MM.1S (cell line): ENCODE results near the gene RHPN2.
"Not testable (repeated sequence)": the region's sequence is repeated elsewhere in the genome, so short reads cannot be mapped to it uniquely, and the experiment has no call there.

ENCODE experiments used
- DNase-seq: peaks from one replicate; pipeline ENCODE4 v3.0.0-alpha.2; 2015
- H2AFZ ChIP-seq: fragments of 300-600 bp; sonication (generic); 2 replicates; pipeline ENCODE4 v1.6.0; 2016; ENCODE audit warnings: antibody characterized with exemption, low read length
- H3F3A ChIP-seq: fragments of 300-600 bp; sonication (generic); 2 replicates; pipeline ENCODE4 v1.6.1; 2016; ENCODE audit warnings: mild to moderate bottlenecking, antibody characterized with exemption, low read length, moderate library complexity, mixed read lengths; ENCODE audit not compliant: insufficient read depth
- H3K27ac ChIP-seq: fragments of 300-600 bp; sonication (generic); 2 replicates; pipeline ENCODE4 v1.5.1; 2016; ENCODE audit warnings: mild to moderate bottlenecking, low read length
- H3K27me3 ChIP-seq: fragments of 300-600 bp; sonication (generic); replicated peaks from 2 replicates; pipeline ENCODE4 v1.6.0; 2016; ENCODE audit warnings: low read length; ENCODE audit not compliant: insufficient read depth
- H3K36me3 ChIP-seq: fragments of 300-600 bp; sonication (generic); replicated peaks from 2 replicates; pipeline ENCODE4 v1.6.1; 2016; ENCODE audit warnings: mild to moderate bottlenecking, low read length, mixed read lengths; ENCODE audit not compliant: insufficient read depth
- H3K4me1 ChIP-seq: fragments of 300-600 bp; sonication (generic); 2 replicates; pipeline ENCODE4 v1.6.1; 2016; ENCODE audit warnings: low read length, mixed read lengths
- H3K4me2 ChIP-seq: fragments of 300-600 bp; sonication (generic); 2 replicates; pipeline ENCODE4 v1.6.0; 2016; ENCODE audit warnings: low read depth, low read length
- H3K4me3 ChIP-seq: fragments of 300-600 bp; sonication (generic); 2 replicates; pipeline ENCODE4 v1.5.1; 2016; ENCODE audit warnings: low read length, mixed read lengths
- H3K79me2 ChIP-seq: fragments of 300-600 bp; sonication (generic); 2 replicates; pipeline ENCODE4 v1.6.1; 2016; ENCODE audit warnings: mixed run types, low read length, mixed read lengths
- H3K9ac ChIP-seq: fragments of 300-600 bp; sonication (generic); 2 replicates; pipeline ENCODE4 v1.6.1; 2016; ENCODE audit warnings: low read length, mixed read lengths
- H3K9me2 ChIP-seq: fragments of 300-600 bp; sonication (generic); replicated peaks from 2 replicates; pipeline ENCODE4 v1.6.1; 2016; ENCODE audit warnings: mild to moderate bottlenecking, low read length, mixed read lengths; ENCODE audit not compliant: insufficient read depth
- H3K9me3 ChIP-seq: fragments of 300-600 bp; sonication (generic); replicated peaks from 2 replicates; pipeline ENCODE4 v1.6.1; 2016; ENCODE audit warnings: mild to moderate bottlenecking, low read length, mixed read lengths; ENCODE audit not compliant: insufficient read depth
- H4K20me1 ChIP-seq: fragments of 300-600 bp; sonication (generic); 2 replicates; pipeline ENCODE4 v1.6.1; 2016; ENCODE audit warnings: mild to moderate bottlenecking, low read length, moderate library complexity, mixed read lengths; ENCODE audit not compliant: insufficient read depth
- CTCF ChIP-seq: fragments of 300-600 bp; sonication (generic); IDR thresholded peaks from 2 replicates; pipeline ENCODE4 v1.5.1; 2016; ENCODE audit warnings: antibody characterized with exemption, low read length, mixed read lengths
- EZH2 ChIP-seq: fragments of 300-600 bp; sonication (generic); optimal IDR thresholded peaks from 2 replicates; pipeline ENCODE3; 2017; ENCODE audit warnings: low read depth, mild to moderate bottlenecking, antibody characterized with exemption, low read length, mixed read lengths
- EZH2phosphoT487 ChIP-seq: fragments of 300-600 bp; sonication (generic); IDR thresholded peaks from 2 replicates; pipeline ENCODE4 v1.6.1; 2018; ENCODE audit warnings: antibody characterized with exemption, low read length

The RHPN2 gene

DNA sequence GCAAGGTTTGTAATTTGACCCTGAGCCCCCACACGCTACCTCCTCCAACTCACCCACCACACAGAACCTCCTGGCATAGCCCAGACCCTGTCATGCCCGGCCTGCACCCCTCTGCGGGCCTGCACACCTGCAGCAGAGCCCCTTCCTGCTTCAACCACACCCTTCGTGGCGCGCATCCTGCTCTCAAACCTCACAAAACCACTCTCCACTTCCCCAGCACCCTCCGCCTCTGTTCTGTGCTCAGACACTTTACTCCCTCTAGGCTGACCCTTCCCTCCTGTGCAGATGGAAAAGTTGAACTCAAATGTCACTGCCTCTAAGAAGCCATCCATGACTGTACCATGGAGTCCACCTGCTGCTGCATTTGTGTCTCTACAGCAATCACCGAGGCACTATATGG, 64.2 kb downstream of the RHPN2 start:
- no peak for DNase-seq
- no peaks in the 10 kb centered on the region for H3K36me3 ChIP-seq
- H3K4me2 ChIP-seq, result no peak overlapping the region

DNA sequence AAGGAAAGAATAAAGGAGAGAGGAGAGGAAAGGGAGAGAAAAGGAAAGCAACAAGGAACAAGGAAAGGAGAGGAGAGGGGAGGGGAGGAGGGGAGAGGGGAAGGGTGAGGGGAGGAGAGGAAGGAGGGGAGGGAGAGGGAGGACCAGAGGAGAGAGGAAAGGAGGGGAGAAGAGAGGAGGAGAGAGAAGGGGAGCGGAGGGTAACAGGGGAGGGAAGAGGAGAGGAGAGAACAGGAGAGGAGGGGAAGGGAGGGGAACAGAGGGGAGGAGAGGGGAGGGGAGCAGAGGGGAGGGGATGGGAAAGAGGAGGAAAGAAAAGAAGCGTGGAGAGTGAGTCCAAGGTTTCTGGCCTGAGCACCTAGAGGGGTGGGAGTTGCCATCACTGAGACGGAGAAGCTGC, 66.0 kb downstream of the RHPN2 start:
- Histone ChIP-seq H3K36me3 (no peaks in the 10 kb centered on the region), H3K9me2 (no peaks in the 10 kb centered on the region), H3K4me3 (no peak overlapping the region), H3K9me3 (no peaks in the 10 kb centered on the region), H3F3A (no peaks in the 10 kb centered on the region), H3K4me2 (no peak overlapping the region), H3K4me1 (no peaks in the 10 kb centered on the region), H3K27ac (no peak overlapping the region), H2AFZ (no peak overlapping the region), H3K27me3 (no peaks in the 10 kb centered on the region), H3K79me2 (no peaks in the 10 kb centered on the region), H4K20me1 (no peaks in the 10 kb centered on the region), H3K9ac (no peak overlapping the region)
- no peak for DNase-seq
- no peak for TF ChIP-seq CTCF
- TF ChIP-seq EZH2phosphoT487, result no peak
- TF ChIP-seq EZH2, result no peak

More for the DNA sequence above, 64.2 kb downstream of the RHPN2 start:
- Histone ChIP-seq H3K79me2 (no peaks in the 10 kb centered on the region), H3K9me3 (no peaks in the 10 kb centered on the region), H2AFZ (no peak overlapping the region), H3K27ac (no peak overlapping the region), H4K20me1 (no peaks in the 10 kb centered on the region), H3F3A (no peaks in the 10 kb centered on the region), H3K9ac (no peak overlapping the region), H3K27me3 (no peaks in the 10 kb centered on the region), H3K4me1 (no peaks in the 10 kb centered on the region), H3K4me3 (no peak overlapping the region), H3K9me2 (no peaks in the 10 kb centered on the region)
- no peak for TF ChIP-seq CTCF
- no peak for TF ChIP-seq EZH2
- TF ChIP-seq EZH2phosphoT487, result no peak

- no peaks in the 10 kb centered on the region for H3F3A ChIP-seq
- TF ChIP-seq EZH2 (no peak), CTCF (no peak), EZH2phosphoT487 (no peak)
- no peaks in the 10 kb centered on the region for H4K20me1 ChIP-seq
- no peak for DNase-seq
- H3K9ac ChIP-seq, result no peak overlapping the region
- H3K4me3 ChIP-seq, result no peak overlapping the region
- no peaks in the 10 kb centered on the region for H3K9me2 ChIP-seq
- no peaks in the 10 kb centered on the region for H3K4me1 ChIP-seq
- no peak overlapping the region for H3K4me2 ChIP-seq
- no peak overlapping the region for H2AFZ ChIP-seq
- H3K27ac ChIP-seq, result no peak overlapping the region
- no peaks in the 10 kb centered on the region for H3K27me3 ChIP-seq
- no peaks in the 10 kb centered on the region for H3K9me3 ChIP-seq
- H3K79me2 ChIP-seq, result no peaks in the 10 kb centered on the region
- no peaks in the 10 kb centered on the region for H3K36me3 ChIP-seq
These were observed 66.9 kb downstream of the RHPN2 start for GRCh38 chr19:32997716-32998355.

- H2AFZ ChIP-seq, DNase-seq, H3K36me3 ChIP-seq, H3K9ac ChIP-seq, H3K9me3 ChIP-seq, H4K20me1 ChIP-seq, H3K9me2 ChIP-seq, H3K27ac ChIP-seq, H3K27me3 ChIP-seq, H3K4me2 ChIP-seq, H3F3A ChIP-seq, H3K4me3 ChIP-seq, H3K79me2 ChIP-seq, H3K4me1 ChIP-seq: not testable (repeated sequence)
These were observed 67.6 kb downstream of the RHPN2 start for GRCh38 chr19:32997061-32997464.

GRCh38 chr19:32995966-32996365, 68.7 kb downstream of the RHPN2 start:
- H3F3A ChIP-seq, H3K4me2 ChIP-seq, H3K27me3 ChIP-seq, H3K9me2 ChIP-seq, DNase-seq, H3K79me2 ChIP-seq, H2AFZ ChIP-seq, H3K27ac ChIP-seq, H3K9me3 ChIP-seq, H4K20me1 ChIP-seq, H3K4me3 ChIP-seq, H3K4me1 ChIP-seq, H3K36me3 ChIP-seq, H3K9ac ChIP-seq: not testable (repeated sequence)
